ENCODE data around the gene TTLL11.
"Not testable (repeated sequence)": the region's sequence is repeated elsewhere in the genome, so short reads cannot be mapped to it uniquely, and the experiment has no call there.

TTLL11 gene

DNA sequence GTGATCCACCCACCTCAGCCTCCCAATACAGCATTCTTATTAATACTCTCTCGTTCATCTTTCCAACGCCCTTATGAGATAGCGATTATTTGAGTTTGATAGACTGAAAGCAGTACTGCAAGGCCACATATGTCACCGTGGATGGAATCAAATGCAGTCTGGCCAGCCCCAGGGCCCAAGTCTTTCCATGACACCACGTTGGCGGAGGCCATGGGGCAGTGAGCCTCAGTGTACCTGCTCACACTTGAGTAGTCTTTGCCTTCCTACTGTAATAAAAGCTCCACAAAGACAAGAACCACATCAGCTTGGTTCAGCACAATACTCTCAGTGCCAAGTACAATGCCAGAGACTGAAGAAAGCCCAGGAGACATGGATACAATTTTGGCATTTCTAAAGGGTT, 88.5 kb downstream of the TTLL11 start:
- no peak for DNase-seq (ENCODE audit: low read depth in 3 of 3)

DNA sequence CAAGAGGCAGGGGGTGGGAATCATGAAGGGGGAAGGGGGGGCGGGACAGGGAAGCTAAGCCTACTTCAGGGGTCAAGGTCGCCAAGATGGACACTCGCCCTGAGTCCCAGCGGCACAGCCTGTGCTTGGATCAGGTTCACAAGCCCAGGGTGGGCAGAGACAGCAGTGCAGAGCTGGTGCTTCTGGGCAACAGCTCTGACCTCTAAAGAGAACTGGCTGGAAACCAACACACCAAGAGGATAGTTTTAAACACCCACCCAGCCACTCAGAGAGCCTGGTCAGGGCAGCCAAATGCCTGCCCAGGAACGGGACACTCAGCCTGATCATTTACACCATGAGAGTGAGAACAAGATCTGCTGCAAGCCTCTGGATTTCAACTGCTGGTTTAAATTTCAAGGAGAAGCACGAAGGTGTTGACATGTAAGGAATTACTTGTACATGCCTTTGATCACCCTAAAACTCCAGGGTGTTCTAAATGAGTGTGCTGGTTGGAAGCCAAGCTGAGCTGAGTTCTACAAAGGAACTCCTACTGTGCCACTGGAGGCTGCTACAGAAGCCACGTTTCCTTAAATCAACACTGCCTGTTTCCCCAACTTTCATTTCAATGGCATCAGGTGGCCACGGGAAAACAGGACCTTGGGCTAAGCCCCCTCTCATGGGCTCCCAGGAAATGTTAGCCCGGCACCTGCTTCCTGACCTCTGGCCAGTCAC, 91.5 kb downstream of the TTLL11 start:
- DNase-seq (ENCODE audit: low read depth in 3 of 3) = no peak

DNA sequence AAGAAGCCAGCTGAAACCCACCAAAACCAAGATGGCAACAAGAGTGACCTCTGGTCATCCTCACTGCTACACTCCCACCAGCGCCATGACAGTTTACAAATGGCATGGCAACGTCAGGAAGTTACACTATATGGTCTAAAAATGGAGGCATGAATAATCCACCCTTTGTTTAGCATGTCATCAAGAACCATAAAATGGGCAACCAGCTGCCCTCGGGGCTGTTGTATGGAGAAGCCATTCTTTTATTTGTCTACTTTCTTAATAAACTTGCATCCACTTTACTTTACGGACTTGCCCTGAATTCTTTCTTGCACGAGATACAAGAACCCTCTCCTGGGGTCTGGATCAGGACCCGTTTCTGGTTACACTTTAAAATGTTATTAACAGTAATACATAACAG, 92.6 kb downstream of the TTLL11 start:
- not testable (repeated sequence) for DNase-seq (ENCODE audit: low read depth in 3 of 3)

DNA sequence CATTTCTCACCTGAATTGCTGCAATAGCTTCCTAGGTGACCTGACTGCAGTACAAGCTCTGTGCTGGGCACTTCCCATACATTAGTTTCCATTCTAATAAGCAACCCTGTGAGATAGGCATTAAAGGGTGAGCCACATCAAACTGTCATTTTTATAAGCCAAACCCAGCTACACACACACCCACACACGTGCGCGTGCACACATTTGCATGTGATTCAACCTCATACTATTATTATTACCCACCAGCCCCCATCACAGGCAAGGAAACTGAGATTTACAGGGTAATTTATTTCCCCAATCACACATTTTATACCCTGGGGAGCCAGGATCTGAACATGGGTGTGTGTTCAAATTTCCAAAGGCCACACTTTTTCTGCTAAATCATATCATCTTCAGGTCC, 93.6 kb downstream of the TTLL11 start:
- DNase-seq (ENCODE audit: low read depth in 3 of 3) = no peak

DNA sequence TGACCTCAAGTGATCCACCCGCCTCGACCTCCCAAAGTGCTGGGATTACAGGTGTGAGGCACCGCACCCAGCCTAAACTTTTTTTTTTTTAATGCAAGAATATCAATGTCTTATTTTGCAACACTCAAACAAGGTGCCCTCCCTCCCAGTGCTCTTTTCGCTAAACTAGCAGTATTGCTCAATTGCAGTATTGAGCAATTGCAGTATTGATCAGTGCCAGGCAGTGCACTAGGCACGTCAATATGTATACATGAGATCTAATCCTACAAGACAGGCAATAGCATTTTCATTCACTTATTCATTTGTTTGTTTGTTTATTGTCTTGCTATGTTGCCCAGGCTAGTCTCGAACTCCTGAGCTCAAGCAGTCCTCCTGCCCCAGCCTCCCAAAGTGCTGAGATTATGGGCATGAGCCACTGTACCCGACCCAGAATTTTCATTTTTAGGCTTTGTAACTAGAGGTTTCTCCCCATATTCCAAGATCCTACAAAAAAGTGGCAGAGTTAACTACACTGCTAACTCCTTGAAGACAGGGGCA, 94.5 kb downstream of the TTLL11 start:
- DNase-seq (ENCODE audit: low read depth in 3 of 3) = no peak

DNA sequence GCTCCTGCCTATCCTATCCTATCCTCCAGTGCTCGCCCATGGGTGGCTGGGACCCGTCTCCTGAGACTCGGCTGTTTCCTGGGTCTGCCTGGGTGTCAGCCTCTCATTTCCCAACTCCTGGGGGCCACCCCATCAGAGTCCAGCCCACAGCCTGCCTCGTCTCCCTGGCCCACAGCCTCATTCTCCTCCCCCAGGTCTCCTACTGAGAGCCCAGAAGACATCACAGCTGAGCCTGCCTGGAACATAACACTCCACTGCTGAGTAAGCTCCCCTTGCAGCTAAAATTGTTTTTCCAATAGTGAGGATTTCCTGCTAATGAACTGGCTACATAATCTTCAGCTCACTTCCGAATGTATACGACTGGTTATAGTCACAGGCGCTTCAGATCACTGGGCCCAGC, 95.3 kb downstream of the TTLL11 start:
- no peak for DNase-seq (ENCODE audit: low read depth in 3 of 3)

DNA sequence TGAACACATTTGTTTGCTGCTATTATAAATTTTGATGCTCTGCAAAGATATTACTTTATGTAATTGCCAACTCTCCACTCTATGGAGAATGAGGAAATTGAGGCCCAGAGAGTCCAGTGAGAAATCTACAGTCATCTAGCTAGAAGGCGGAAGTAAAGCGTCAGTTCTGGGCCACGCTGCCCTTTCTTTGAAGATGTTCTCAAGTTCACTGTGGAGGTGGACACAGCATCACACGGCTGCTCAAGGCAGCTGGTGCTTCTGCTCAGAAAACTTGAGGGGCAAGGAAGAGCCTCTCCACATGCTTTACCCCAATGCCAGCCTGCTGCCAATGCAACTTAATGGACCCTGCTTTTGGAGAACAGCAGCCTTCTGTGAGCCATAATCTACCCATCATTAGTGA, 96.3 kb downstream of the TTLL11 start:
- DNase-seq (ENCODE audit: low read depth in 3 of 3) = no peak

DNA sequence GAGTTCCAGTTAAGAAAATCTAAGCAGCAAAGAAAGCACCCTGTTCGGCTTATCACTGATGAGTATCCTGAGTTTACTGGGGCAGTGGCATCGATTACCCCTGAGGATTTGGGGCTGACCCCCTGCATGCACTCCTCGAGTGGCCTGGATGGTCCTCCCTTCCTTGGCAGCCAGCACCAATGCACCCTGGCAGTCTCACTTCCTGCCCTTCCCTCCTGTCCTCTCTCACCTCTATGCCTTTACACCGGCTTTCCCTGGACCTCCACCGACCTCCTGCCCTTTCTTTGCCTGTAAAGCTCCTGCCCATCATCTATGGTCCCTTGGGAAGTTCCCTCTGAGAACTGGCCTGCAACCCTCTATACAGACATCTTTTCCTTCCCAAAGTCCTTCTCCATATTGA, 97.1 kb downstream of the TTLL11 start:
- no peak for DNase-seq (ENCODE audit: low read depth in 3 of 3)

DNA sequence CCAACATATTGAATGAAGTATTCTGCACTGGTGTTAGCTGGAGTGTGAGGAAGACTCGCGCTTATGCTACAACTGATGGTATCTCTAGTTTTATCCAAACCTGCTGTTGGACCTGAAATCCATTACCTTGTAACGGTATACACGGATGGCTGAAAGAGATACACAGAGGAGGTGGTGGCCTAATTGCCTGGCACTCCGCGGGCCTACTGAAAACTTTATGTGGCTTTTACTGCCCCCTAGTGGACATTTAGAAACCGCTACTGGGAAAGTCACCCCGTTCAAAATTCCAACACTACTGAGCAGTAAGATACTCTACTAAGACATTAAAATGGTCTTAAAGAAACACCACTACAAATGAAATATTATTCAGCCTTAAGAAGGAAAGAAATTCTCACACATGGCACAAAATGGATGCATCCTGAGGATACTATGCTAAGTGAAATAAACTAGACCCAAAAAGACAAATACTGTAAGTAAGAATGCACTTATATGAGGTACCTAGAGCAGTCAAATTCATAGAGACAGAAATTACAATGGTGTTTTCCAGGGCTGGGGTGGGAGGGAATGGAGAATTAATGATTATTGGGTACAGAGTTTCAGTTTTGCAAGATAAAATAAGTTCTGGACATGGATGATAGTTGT, 100.4 kb downstream of the TTLL11 start:
- DNase-seq (ENCODE audit: low read depth in 3 of 3) = peak in 1 of 3 experiments; percentile 5

DNA sequence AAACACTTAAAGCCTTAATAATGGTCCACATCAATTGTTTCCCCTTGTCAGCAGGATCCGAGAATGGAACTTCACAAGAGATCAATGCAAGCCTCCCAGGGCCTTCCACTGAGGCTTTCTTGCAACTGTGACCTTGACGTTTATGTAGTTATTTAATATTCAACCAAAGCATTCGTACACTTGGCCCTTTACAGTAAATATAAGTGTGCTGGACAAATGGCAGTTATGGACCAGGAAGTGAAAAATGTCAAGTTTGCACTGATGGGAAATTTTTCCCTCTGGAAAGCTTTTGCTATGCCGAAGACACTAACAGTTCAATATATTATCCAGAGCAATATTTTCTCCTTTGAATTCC, 101.8 kb downstream of the TTLL11 start:
- no peak for DNase-seq (ENCODE audit: low read depth in 3 of 3)

DNA sequence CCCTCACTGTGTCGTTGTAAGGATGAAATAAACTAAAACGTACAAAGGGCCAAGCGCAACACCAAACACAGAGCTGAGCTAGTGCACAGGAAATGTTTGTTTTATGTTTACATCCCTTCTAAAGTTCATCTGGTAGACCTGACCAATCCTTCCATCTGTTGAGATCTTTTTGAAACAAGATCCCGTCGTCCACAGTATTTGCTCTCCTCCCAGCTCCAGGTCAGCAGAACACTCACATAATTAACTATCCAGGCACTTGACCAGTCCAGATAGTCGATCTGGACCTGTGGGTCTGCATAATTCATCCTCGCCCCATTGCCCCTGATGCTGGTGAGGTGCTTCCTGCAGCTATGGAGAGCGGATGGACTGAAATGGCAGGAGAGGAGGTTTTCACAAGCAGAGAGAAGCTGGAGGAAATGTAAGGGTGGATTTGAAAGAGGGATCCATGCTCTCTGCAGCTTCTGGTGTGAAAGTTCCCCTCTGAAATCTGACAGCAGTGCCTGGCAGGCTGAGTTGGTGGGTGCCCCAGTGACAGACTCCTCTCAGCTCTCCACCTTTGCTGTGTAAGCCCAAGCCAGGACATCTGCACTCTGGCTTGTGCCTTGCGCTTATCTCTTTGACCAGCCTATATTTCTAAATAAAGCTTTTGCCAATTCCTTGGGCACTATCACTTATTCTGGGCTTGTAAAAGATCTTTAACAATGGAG, 102.4 kb downstream of the TTLL11 start:
- DNase-seq (ENCODE audit: low read depth in 3 of 3) = no peak

DNA sequence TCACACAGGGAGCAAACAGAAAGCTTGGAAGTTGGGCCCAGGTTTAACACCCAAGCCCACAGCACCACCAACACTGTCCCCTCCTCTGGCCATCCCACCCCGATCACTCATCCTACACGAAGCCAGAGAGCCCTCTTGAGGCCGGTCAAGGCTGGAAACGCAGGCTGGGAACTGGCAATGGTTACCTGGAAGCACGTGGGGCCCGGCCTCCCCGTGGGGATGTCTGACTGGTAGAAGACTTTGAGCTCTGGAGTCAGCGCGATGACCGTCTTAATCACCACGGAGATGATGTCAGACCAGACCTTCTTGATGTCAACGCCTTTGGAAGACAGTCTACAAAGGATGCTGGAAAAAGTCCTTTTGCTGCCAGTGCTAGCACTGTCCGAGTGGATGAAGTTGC, 104.1 kb downstream of the TTLL11 start:
- no peak for DNase-seq (ENCODE audit: low read depth in 3 of 3)

DNA sequence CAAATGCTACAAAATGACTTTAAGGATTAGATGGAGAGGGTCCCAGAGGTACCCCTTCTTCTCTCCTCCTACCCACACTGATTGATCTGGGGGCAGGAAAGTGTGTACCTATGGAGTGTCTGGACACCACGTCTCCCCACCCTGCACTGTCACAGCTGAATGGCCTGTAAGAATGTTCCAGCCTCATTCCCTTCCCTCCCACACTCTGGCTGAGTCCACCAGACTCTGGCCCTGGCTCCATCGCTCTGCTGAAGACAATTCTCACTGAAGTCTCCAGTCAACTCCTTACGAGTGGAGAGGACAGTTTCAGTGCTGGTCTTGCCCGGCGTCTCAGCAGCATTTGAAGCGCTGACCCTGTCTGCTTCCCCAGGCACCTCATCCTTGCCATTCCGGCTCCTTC, 105.8 kb downstream of the TTLL11 start:
- DNase-seq (ENCODE audit: low read depth in 3 of 3) = no peak

DNA sequence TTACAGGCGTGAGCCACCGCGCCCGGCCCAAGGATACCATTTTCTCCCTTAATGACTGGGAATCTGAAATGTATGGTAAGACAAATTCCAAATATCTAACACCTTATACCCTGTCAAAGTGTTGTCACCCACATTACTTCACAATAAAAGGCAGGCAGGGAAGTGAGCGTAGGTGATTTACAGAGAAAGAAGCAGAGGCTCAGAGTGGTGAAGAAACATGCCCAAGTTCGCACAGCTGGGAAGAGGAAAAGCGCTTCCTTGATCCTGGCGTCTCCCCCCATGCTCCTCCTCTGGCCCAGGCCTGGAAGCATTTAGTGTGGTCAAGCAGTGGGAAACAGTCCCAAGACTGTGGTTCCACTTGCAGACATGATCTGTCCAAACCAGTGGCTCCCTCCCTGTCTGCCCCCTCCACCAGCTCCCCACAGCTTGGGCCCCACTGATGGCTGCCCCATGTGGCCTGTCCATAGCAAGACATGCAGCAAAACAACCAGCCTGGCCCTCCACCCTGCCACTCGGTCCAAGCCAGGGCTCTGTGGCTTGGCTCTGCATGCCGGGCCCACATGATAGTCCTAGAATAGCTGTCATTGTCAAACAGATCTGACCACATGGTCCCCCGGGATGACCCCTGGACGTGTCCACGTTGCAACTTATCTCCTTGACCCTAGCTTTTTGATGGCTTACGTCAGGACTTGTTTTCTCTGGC, 107.2 kb downstream of the TTLL11 start:
- DNase-seq (ENCODE audit: low read depth in 3 of 3) = no peak

DNA sequence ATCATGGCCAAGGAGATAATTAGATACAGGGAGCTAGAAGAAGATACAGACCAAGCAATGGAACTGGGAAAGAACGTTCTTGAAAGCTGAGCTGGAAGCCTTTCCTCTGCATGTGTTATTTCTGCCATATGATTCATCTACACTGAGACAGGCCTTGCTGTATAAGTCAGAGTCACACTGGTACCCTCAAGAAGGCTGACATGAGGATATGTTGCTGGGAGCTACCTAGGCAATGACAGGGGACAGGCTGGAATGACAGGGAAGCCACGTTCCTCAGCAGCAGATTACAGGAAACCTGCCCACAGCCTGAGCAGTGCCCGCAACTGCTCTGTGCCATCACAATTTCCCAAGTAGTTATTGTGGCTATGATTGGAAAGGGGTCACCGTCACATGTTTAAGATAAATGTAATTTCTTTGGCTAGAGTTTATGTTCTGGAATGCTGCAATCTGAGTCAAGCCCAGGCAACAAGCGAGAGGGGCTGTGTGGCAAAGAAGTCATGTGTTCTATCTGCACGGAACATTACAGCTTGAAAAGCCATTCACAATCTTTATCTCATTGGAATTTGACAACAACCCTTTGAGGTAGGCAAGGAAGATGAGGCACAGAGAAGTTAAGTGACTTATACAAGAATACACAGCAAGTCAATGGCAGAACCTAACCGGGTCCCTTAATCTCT, 108.2 kb downstream of the TTLL11 start:
- DNase-seq (ENCODE audit: low read depth in 3 of 3) = no peak

DNA sequence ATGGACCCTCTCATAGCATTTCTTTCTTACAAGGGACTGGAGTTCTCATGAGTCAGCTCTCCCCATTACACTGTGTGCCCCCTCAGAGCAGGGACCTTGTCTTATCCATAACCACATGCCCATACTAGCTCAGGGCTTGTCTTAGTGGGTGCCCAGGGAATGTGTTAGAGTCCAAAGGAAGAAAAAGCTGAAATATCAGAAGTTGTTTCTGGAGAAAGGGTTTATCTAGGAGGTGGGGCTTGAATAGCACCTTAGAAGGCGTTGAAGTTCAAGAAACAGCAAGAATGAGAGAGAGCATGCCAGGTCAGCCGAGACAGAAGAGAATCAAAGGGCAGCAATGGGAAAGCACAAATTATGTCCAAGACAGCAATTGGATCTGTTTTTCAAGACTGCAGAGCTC, 109.4 kb downstream of the TTLL11 start:
- DNase-seq (ENCODE audit: low read depth in 3 of 3) = no peak

DNA sequence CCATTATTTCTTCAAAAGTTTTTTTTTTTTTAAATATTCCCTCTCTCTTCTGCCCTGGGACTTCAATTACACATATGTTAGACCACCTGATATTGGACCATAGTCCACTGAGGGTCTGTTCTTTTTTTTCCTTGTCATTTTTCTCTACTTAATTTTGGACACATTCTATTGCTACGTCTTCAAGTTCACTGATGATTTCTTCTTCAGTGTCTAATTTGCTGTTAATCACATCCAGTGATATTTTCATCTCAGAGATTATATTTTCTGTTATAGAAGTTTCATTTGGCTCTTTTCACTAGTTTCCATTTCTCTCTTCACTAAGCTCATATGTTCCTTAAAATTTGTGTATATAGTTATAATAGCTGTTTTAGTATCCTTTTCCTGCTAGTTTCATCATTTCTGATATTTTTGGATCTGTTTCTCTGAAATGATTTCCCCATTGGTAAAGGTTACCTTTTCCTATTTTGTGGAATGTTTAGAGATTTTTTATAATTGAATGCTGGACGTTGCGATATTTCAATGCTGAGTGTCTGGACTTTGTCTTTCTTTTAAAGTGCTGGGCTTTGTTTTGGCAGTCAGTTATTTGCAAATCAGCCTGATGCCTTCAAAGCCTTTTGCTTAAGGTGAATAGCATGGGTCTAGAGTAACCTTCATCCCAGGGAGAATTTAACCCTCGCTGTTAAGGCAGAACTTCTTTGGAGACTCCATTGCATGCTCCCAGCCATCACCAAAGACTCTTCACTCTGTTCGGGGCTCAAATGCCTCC, 111.8 kb downstream of the TTLL11 start:
- no peak for DNase-seq (ENCODE audit: low read depth in 3 of 3)

DNA sequence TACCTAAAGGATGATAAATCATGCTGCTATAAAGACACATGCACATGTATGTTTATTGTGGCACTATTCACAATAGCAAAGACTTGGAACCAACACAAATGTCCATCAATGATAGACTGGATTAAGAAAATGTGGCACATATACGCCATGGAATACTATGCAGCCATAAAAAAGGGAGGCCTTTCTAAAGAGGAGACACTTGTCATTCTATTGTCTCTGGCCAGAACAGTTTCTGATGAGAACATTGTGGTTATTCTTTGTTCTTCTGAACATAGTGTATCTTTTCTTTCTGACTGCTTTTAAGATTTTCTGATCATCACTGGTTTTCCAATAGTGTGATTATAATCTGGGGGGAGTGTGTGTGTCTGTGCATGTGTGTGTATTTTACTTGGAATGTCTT, 112.4 kb downstream of the TTLL11 start:
- DNase-seq (ENCODE audit: low read depth in 3 of 3) = not testable (repeated sequence)

DNA sequence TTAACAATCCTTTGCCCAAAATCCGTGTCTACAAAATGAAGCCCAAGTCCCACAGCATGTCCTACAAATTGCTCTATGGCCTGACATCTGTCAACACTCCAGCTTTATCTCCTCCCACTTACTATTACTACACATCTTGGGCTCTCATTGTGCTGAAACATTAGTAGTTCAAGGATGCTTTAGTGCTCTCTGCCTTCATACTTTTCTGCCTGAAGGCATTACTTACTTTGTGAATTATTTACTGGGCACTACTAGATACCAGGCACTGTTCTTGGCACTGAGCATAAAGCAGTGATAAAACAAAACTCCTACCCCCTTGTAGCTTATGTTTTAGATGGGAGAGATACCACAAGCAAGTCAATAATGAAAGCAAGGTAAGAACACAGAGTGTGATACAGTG, 113.4 kb downstream of the TTLL11 start:
- DNase-seq (ENCODE audit: low read depth in 3 of 3) = no peak

DNA sequence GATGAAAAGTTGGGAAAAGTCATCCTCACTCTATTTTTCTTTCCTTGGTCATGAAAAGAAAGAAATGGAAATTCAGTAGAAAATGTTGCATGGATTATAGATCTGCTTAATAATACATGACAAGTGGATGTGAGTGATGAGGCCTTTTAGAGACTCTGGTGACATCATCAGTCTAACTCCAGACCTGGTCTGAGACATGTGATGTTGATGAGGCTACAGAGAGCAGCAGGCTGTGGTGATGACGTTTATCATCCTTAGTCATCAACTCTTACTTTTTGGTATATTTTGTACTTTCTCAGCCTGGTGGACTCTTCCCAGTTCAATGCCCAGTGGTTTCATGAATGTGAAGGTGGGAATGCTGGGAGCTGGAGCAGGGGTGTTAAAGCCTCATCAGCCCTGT, 116.4 kb downstream of the TTLL11 start:
- no peak for DNase-seq (ENCODE audit: low read depth in 3 of 3)

DNA sequence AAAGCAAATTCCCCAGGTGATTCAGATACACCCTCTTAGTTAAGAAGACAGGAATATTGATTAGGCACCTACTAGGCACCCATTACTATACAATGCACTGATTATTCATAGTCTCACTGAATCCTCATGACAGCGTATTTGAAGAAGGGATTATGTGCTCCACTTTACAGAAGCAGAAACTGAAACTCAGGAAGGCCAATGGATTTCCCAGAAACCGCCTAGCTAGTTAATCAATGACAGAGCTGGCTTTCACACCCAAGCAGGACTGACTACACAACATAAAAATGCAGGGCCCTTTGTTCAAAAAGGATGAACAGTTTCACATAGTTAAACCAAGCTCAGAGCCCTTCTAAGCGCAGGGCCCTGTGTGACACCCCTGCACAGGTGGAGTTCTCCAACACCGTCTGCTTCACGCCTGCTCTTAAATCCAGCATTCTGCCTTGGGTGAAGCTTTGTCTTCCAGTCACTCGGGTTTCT, 117.3 kb downstream of the TTLL11 start:
- no peak for DNase-seq (ENCODE audit: low read depth in 3 of 3)
